ENCODE results near the gene TMA7B.

TMA7B gene

DNA sequence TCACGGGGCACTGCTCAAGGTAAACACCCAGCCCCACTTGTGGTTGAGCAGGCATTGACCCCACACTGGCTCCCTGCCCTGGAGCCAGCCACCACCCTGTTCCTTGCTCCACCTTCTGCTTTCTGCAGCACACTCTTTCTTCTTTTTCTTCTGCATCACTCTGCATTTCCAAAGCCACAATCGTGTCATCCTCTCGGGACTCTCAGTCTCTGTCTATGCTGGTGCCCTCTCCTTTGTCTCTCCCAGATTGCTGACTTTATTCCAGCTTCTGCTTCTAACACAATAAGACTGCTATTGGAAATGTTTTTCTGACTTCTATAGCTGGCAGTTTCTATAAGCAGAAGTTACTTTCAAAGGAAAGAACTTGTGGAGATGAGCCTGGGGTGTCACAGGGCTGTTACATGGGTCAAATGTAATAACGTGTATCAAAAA, 44.9 kb upstream of the TMA7B start:
- no peak for DNase-seq
- H3K36me3 ChIP-seq: no peaks in the 10 kb centered on the region
- no peak overlapping the region for H3K4me3 ChIP-seq (ENCODE audit: low read depth, low read length)
- peaks cover 15% of the 10 kb centered on the region for H3K27me3 ChIP-seq
- no peaks in the 10 kb centered on the region for H3K9me3 ChIP-seq
- 0 out of 2 replicates have a peak, but pooled peaks cover 3% of the 10 kb centered on the region for H3K4me1 ChIP-seq
- TF ChIP-seq, protein P1, sequence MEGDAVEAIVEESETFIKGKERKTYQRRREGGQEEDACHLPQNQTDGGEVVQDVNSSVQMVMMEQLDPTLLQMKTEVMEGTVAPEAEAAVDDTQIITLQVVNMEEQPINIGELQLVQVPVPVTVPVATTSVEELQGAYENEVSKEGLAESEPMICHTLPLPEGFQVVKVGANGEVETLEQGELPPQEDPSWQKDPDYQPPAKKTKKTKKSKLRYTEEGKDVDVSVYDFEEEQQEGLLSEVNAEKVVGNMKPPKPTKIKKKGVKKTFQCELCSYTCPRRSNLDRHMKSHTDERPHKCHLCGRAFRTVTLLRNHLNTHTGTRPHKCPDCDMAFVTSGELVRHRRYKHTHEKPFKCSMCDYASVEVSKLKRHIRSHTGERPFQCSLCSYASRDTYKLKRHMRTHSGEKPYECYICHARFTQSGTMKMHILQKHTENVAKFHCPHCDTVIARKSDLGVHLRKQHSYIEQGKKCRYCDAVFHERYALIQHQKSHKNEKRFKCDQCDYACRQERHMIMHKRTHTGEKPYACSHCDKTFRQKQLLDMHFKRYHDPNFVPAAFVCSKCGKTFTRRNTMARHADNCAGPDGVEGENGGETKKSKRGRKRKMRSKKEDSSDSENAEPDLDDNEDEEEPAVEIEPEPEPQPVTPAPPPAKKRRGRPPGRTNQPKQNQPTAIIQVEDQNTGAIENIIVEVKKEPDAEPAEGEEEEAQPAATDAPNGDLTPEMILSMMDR (IDR thresholded peaks at IDR 0.05; ENCODE audit: low read depth, low read length): no peak

DNA sequence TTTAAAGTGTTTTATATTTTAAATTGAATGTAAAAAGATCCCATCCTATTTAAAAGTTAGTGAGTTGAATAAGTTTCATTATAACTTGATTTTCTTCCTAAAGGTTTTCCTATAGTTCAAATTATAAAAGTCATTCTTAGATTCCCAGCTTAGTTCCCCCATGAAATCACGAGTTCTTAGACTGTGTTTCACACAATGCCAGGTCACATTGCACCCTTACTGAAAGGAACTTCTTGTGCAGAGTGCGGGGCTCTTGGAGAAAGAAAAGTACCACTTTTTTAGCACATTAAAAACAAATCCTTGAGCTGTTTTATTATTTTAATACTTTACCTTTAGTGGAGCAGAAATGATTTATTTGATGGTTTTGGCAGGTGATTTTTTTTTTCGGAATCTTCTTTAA, 43.7 kb upstream of the TMA7B start:
- TF ChIP-seq, protein P1 (IDR thresholded peaks at IDR 0.05; ENCODE audit: low read depth, low read length): no peak
- Histone ChIP-seq H3K4me1 (0 out of 2 replicates have a peak, but pooled peaks cover 3% of the 10 kb centered on the region), H3K4me3 (ENCODE audit: low read depth, low read length) (no peak overlapping the region), H3K36me3 (no peaks in the 10 kb centered on the region), H3K27me3 (peaks cover 23% of the 10 kb centered on the region), H3K9me3 (no peaks in the 10 kb centered on the region)
- DNase-seq: no peak

DNA sequence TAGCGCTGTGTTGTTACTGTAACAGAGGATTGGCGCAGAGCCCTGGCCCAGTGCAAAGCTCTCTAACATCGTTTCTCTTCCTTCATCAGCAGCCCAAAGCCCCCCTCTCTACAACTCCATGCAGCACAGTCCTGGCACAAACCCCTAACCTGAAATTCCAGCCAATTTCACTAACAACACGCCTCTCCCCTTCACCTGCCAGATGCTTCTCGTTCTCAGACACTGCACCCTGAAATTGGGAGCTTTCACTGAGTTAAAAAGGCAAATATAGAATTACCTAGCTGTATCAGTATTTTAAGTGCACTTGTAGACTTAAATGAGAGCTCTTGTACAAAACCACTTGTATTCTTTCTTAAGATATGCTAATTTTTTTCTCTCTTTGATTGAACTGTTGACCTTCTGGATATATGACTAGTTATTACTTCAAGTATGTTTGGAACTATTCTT, 43.0 kb upstream of the TMA7B start:
- TF ChIP-seq, protein P1 (IDR thresholded peaks at IDR 0.05; ENCODE audit: low read depth, low read length): no peak
- Histone ChIP-seq H3K4me3 (ENCODE audit: low read depth, low read length) (no peak overlapping the region), H3K36me3 (no peaks in the 10 kb centered on the region), H3K9me3 (no peaks in the 10 kb centered on the region), H3K27me3 (peaks cover 23% of the 10 kb centered on the region), H3K4me1 (0 out of 2 replicates have a peak, but pooled peaks cover 3% of the 10 kb centered on the region)
- no peak for DNase-seq

DNA sequence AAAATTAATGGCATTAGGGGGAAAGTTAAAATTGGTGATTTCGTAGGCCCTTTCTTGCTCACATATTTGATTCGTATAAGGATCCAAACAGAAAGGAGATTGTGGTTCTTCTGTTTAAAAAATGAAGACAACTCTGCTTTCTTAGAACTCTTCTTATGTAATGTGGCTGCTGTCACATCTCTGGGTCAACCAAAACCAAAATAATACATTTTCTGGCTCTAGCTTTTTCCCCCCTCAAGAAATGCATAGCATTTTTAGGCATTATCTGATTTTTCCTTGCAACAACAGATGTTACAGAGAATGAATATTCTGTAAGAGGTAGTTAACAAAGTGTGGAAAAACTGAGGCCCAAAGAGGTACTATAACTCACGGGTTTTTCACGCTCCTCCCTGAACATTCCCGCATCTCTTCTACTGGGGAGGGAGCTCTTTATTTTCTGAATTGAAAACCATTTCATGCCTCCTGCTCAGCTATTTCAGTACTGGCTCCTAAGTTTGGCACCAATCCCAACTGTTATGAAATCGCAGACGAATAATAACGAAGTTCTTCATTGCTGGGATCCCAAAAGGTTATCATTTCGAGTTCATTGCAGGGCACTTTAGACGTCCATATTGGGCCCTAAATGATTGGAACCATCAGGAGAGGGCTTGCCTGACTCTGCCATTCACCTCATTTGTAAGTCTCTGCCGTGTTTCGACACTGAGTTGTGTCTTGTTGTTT, 42.3 kb upstream of the TMA7B start:
- Histone ChIP-seq H3K27me3 (peaks cover 23% of the 10 kb centered on the region), H3K4me1 (0 out of 2 replicates have a peak, but pooled peaks cover 3% of the 10 kb centered on the region), H3K4me3 (ENCODE audit: low read depth, low read length) (no peak overlapping the region)

DNA sequence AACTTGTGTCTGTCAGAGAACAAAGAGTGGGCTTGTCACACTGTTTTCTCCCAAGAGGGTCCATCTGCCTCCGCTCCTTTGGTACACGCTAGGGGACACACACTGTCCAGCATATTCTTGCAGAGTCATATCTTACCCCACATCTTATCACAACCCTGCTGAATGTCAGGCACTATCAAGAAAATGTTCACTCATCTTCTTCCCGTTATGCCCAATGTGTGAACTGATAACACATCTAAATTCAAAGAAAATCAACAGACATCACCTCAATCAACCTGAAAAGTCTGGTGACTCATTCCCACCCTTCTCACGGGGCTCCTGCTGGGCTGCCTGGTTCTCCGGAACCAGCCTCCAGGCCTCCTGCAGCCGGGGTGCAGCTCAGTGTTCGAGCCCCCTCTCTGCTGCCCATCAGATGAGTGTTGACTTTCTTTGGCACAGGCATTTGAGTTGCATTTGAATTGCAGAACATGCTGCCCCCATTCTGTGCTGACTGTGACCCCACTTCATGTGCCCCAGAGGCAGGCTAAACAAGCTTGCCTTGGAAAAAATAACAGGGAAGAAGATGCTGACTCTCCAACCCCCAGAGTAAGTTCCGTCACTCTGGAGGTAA, 40.0 kb upstream of the TMA7B start:
- Histone ChIP-seq H3K36me3 (no peaks in the 10 kb centered on the region), H3K27me3 (peaks cover 32% of the 10 kb centered on the region), H3K4me3 (ENCODE audit: low read depth, low read length) (no peak overlapping the region), H3K9me3 (no peaks in the 10 kb centered on the region), H3K4me1 (0 out of 2 replicates have a peak, but pooled peaks cover 3% of the 10 kb centered on the region)
- no peak for DNase-seq
- TF ChIP-seq, protein P1 (IDR thresholded peaks at IDR 0.05; ENCODE audit: low read depth, low read length): no peak

More for the DNA sequence above, 42.3 kb upstream of the TMA7B start:
- no peaks in the 10 kb centered on the region for H3K36me3 ChIP-seq
- no peak for DNase-seq
- TF ChIP-seq, protein P1 (IDR thresholded peaks at IDR 0.05; ENCODE audit: low read depth, low read length): no peak
- no peaks in the 10 kb centered on the region for H3K9me3 ChIP-seq

DNA sequence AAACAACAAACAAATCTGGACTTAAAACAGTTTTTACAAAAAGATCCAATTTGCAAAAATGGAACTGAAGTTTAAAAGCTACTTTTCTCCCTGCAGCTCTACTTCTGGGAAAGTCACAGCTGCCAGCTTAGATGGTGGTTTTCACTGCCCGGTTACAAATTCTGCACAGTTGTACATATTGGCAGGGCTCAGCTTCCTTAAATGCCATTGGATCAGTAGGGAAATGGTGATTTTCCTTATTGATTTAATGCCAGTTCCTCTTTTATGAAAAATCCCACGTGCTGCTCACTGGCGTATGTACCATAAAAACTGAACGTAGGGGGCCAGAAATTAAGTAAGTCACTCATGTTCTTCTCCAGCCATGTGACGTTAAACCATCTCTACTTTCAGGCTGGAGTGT, 36.5 kb upstream of the TMA7B start:
- H3K4me1 ChIP-seq: no peaks in the 10 kb centered on the region
- H3K36me3 ChIP-seq: no peaks in the 10 kb centered on the region
- TF ChIP-seq, protein P1 (IDR thresholded peaks at IDR 0.05; ENCODE audit: low read depth, low read length): no peak
- peaks cover 19% of the 10 kb centered on the region for H3K27me3 ChIP-seq
- no peak overlapping the region for H3K4me3 ChIP-seq (ENCODE audit: low read depth, low read length)
- no peak for DNase-seq
- H3K9me3 ChIP-seq: no peaks in the 10 kb centered on the region
